GM23248 (cell line): Measurements from ENCODE around the gene COL23A1.

Source experiments
- EZH2 ChIP-seq: fragments of 200-600 bp; sonication (generic); IDR thresholded peaks from 2 replicates; pipeline ENCODE4 v1.6.1; 2018; ENCODE audit warnings: antibody characterized with exemption, mild to moderate bottlenecking; ENCODE audit not compliant: insufficient read depth, poor library complexity, severe bottlenecking
- EZH2phosphoT487 ChIP-seq: fragments of 200-600 bp; sonication (generic); IDR thresholded peaks from 2 replicates; pipeline ENCODE4 v1.6.1; 2018; ENCODE audit warnings: antibody characterized with exemption, moderate library complexity, mild to moderate bottlenecking, low read depth; ENCODE audit not compliant: insufficient read depth

GRCh38 chr5:178465228-178465860 lies 124.8 kb downstream of the COL23A1 start:
- TF ChIP-seq EZH2phosphoT487 (no peak), EZH2 (no peak)
